ENCODE data around the gene PHLDA3.
A peak's percentile ranks its signal among the peaks of the same experiment; 100 is the strongest.

The PHLDA3 gene

DNA sequence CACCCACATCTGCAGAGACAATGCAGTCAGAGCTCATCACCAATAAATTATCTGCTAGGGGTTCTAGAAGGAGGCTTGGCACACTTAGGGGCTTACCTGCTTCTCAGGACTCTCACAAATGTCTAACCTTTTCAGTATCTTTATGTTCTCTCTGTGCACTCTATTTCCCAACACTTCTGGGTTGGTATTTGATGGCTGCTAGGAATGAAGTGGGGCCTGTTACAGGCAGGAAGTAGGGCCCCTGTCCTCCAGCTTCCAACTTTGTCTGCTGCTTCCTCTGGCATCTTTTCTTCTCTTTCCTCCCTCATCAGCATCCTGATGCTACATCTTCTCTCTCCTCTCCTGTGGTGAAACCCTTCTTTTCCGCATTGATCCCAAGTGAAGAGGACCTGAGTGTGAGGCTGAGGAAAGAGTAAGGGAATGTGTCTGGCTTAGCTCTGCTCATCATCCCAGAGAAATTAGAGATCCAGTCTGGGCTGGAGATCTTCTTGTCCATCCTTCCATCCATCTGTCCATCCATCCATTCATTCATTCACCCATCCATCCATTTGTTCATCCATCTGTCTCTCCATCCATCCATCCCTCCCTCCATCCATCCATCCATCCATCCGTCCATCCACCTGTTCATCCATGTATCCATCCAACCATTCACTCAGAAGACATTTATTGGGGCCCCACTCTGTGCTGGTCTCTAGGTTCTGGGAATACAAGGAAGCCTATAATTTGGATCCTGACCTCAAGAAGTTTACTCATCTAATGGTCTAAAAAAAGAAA lies 40.8 kb upstream of the PHLDA3 start:
- H3K27me3 ChIP-seq (ENCODE audit: control insufficient read depth, insufficient read depth, low read length) = no peaks in the 10 kb centered on the region
- no peak overlapping the region for H3K4me3 ChIP-seq (ENCODE audit: low read length)
- no peaks in the 10 kb centered on the region for H3K9me3 ChIP-seq (ENCODE audit: control insufficient read depth, low read length)
- peaks cover 61% of the 10 kb centered on the region for H3K4me1 ChIP-seq (ENCODE audit: control insufficient read depth, insufficient read depth, low read length)
- H3K9ac ChIP-seq (ENCODE audit: low read length) = no peak overlapping the region
- H3K36me3 ChIP-seq (ENCODE audit: control insufficient read depth, insufficient read depth, low read length) = no peaks in the 10 kb centered on the region

DNA sequence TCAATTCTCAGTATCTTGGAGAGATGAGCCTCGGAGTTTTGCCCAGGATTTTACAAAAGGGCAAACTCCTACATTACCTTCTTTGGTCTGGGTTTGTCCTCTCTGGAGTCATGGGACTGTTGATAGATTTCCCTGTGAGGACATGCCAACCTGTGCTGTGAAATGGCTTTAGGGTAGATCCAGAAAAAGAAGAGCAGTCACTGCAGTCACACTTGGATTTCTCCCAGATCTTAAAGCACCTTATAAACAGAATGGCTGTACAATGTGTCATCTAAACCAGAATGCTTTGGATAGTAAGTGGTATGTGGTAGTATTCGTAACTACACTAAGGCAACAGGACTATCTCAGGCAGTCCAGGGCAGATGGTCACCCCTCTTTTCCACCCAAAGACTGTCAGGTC lies 39.8 kb upstream of the PHLDA3 start:
- no peaks in the 10 kb centered on the region for H3K36me3 ChIP-seq (ENCODE audit: control insufficient read depth, insufficient read depth, low read length)
- H3K27me3 ChIP-seq (ENCODE audit: control insufficient read depth, insufficient read depth, low read length) = no peaks in the 10 kb centered on the region
- H3K4me1 ChIP-seq (ENCODE audit: control insufficient read depth, insufficient read depth, low read length) = peaks cover 56% of the 10 kb centered on the region
- H3K4me3 ChIP-seq (ENCODE audit: low read length) = no peak overlapping the region
- H3K9ac ChIP-seq (ENCODE audit: low read length) = no peak overlapping the region
- H3K9me3 ChIP-seq (ENCODE audit: control insufficient read depth, low read length) = no peaks in the 10 kb centered on the region

DNA sequence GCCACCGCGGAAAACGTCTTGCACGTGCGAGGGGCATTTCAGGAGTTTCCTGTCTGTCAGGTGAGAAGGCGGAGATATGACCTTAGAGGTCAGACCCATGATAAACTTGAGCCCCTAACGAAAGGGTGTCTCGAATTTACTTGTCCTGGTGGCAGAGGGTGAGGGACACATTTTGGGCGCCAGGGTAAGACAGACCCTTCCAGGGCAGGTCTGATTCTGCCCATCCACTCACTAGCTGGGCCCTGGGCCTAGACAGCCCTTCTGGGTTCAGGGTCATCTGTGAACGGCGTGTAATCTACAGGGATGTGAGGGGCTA lies 38.3 kb upstream of the PHLDA3 start:
- H3K27me3 ChIP-seq (ENCODE audit: control insufficient read depth, insufficient read depth, low read length) = no peaks in the 10 kb centered on the region
- peak overlapping the region; percentile 87 for H3K9ac ChIP-seq (ENCODE audit: low read length)
- no peaks in the 10 kb centered on the region for H3K36me3 ChIP-seq (ENCODE audit: control insufficient read depth, insufficient read depth, low read length)
- peak overlapping the region; percentile 52 for H3K4me3 ChIP-seq (ENCODE audit: low read length)
- H3K4me1 ChIP-seq (ENCODE audit: control insufficient read depth, insufficient read depth, low read length) = peaks cover 50% of the 10 kb centered on the region
- H3K9me3 ChIP-seq (ENCODE audit: control insufficient read depth, low read length) = no peaks in the 10 kb centered on the region

DNA sequence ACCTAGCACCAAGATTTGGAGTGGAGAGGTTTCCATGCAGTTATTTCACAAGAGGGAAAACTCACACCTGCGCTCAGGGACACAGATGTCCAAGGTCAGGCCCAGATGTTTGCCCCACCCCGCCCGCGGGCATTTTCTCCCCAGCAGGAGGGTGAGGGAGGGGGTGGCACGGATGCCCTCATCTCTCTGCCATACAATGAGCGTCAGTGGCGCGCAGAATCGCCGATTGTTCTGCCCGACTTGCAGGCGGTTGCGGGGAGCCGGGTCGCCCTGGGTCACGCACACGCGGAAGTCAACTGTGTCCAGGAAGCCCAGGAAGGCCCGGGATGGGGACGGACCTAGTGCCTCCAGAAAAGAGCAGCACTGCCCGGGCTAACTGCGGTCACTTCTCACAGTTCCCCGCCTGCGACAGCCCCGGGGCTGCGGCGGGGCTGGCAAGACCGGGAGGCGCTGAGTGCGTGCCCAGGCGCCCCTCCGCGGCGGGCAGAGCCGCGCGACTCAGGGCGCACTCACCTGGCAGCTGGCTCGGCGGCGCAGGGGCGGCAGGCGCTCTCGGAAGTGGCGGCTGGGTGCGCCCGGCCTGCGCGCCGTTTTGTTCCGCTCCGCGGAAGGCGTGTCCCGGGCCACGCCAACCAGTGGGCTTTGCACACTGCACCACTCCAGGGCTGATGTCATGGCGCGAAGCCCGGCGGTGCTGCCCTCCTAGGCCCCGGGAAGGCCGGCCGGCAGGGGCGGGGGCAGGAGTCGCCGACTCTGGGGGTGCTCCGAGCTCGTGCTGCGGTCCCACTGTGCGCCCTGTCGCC lies 37.8 kb upstream of the PHLDA3 start, which contains the start of gene CSRP1:
TSS of gene CSRP1 (minus strand) at position 567 of the 803 bp plus-strand sequence. CDS start 10,820 bp downstream, outside the sequence.
- Histone ChIP-seq H3K4me1 (ENCODE audit: control insufficient read depth, insufficient read depth, low read length) (peaks cover 48% of the 10 kb centered on the region), H3K9me3 (ENCODE audit: control insufficient read depth, low read length) (no peaks in the 10 kb centered on the region), H3K36me3 (ENCODE audit: control insufficient read depth, insufficient read depth, low read length) (no peaks in the 10 kb centered on the region), H3K4me3 (ENCODE audit: low read length) (peak within 1 kb of the TSS; percentile 52), H3K27me3 (ENCODE audit: control insufficient read depth, insufficient read depth, low read length) (no peaks in the 10 kb centered on the region), H3K9ac (ENCODE audit: low read length) (peak within 1 kb of the TSS; percentile 87)

DNA sequence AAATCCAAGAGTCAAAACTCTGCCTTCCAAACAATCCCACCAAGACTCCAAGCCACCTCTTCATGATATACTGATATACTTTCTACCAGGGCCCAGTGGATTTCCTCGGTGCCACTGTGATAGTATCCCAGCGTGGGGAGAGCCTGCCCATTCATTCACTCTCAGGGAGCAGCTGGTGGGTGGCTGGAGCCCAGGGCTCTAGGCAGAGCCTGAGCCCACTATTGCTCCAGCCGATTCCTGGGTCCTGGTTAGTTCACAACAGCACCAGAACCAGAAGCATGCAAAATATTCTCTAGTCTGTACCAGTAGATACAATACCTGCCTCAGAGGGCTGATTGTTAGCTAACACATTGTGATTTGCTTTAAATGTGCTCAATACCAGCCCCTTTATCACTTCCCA lies 37.1 kb upstream of the PHLDA3 start:
- no peaks in the 10 kb centered on the region for H3K27me3 ChIP-seq (ENCODE audit: control insufficient read depth, insufficient read depth, low read length)
- no peaks in the 10 kb centered on the region for H3K36me3 ChIP-seq (ENCODE audit: control insufficient read depth, insufficient read depth, low read length)
- H3K4me3 ChIP-seq (ENCODE audit: low read length) = peak overlapping the region; percentile 52
- peaks cover 46% of the 10 kb centered on the region for H3K4me1 ChIP-seq (ENCODE audit: control insufficient read depth, insufficient read depth, low read length)
- H3K9me3 ChIP-seq (ENCODE audit: control insufficient read depth, low read length) = no peaks in the 10 kb centered on the region
- H3K9ac ChIP-seq (ENCODE audit: low read length) = peak overlapping the region; percentile 87

DNA sequence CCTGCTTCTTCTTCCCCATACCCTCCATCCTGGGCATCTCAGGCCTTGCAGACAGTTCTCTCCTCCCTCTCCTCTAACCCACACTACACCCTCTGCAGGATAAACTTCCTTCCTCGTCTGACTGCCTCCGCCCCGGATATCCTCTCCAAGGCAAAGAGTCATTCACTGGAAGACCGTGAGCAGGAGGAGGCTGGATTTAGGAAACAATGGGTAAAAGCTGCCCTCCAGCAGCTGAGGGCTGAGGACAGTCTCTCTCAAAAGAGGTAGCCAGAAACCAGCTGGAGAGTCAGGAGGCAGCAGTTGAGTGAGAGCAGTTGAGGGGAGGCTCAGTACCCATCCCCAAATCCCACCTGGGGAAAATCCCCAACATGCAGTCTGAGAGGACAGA lies 36.5 kb upstream of the PHLDA3 start:
- Histone ChIP-seq H3K36me3 (ENCODE audit: control insufficient read depth, insufficient read depth, low read length) (no peaks in the 10 kb centered on the region), H3K9ac (ENCODE audit: low read length) (peak overlapping the region; percentile 87), H3K4me1 (ENCODE audit: control insufficient read depth, insufficient read depth, low read length) (peaks cover 47% of the 10 kb centered on the region)

DNA sequence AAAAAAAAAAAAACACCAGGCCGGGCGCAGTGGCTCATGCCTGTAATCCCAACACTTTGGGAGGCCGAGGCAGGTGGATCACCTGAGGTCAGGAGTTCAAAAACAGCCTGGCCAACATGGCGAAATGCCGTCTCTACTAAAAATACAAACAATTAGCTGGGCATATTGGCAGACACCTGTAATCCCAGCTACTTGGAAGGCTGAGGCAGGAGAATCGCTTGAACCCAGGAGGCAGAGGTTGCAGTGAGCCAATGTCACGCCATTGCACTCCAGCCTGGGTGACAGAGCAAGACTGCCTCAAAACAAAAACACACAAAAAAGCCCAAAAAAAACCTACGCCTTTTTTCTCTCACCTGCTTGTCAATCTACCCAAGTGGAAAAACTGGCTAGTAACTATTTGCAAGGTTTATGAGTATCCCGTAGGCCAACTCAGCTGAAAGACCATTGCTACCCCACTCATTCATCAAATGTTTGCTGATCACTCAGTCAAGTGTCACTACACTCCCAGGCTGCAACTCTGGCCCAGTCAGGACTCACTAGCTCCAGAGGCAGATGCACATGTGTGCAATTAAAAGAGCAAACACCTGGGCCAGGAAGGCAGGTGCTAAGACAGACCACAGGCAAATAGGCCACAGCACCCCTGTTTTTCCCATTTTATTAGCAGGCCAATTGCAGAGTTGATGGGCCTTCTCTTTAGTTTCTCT lies 36.0 kb upstream of the PHLDA3 start:
- Histone ChIP-seq H3K36me3 (ENCODE audit: control insufficient read depth, insufficient read depth, low read length) (no peaks in the 10 kb centered on the region), H3K4me3 (ENCODE audit: low read length) (peak overlapping the region; percentile 52), H3K9ac (ENCODE audit: low read length) (peak overlapping the region; percentile 87), H3K27me3 (ENCODE audit: control insufficient read depth, insufficient read depth, low read length) (no peaks in the 10 kb centered on the region), H3K9me3 (ENCODE audit: control insufficient read depth, low read length) (no peaks in the 10 kb centered on the region), H3K4me1 (ENCODE audit: control insufficient read depth, insufficient read depth, low read length) (peaks cover 53% of the 10 kb centered on the region)

More for the DNA sequence above, 36.5 kb upstream of the PHLDA3 start:
- peak overlapping the region; percentile 52 for H3K4me3 ChIP-seq (ENCODE audit: low read length)
- H3K27me3 ChIP-seq (ENCODE audit: control insufficient read depth, insufficient read depth, low read length) = no peaks in the 10 kb centered on the region
- no peaks in the 10 kb centered on the region for H3K9me3 ChIP-seq (ENCODE audit: control insufficient read depth, low read length)

DNA sequence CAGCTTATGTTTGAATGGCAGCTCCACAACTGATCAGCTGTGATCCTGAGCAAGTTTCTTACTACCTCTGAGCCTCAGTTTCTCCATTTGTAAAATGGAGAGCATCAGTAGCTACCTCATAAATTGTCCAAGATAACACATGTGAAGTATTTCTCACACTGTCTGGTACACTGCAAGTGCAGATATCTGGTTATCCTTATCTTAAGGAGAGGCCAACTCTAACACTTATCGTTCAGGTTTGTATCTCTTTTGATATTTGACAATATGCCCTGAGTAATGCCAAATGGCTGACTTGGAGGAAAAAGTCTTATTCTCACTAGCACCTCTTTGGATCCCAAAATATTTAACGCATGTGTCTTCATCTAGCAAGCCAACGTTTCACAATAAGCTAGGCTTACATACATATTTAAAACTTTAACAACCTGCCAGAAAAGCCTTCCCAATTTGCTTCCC lies 35.2 kb upstream of the PHLDA3 start:
- H3K27me3 ChIP-seq (ENCODE audit: control insufficient read depth, insufficient read depth, low read length) = no peaks in the 10 kb centered on the region
- H3K4me3 ChIP-seq (ENCODE audit: low read length) = no peak overlapping the region
- no peaks in the 10 kb centered on the region for H3K9me3 ChIP-seq (ENCODE audit: control insufficient read depth, low read length)
- H3K36me3 ChIP-seq (ENCODE audit: control insufficient read depth, insufficient read depth, low read length) = no peaks in the 10 kb centered on the region
- peak overlapping the region; percentile 87 for H3K9ac ChIP-seq (ENCODE audit: low read length)
- H3K4me1 ChIP-seq (ENCODE audit: control insufficient read depth, insufficient read depth, low read length) = peaks cover 54% of the 10 kb centered on the region

DNA sequence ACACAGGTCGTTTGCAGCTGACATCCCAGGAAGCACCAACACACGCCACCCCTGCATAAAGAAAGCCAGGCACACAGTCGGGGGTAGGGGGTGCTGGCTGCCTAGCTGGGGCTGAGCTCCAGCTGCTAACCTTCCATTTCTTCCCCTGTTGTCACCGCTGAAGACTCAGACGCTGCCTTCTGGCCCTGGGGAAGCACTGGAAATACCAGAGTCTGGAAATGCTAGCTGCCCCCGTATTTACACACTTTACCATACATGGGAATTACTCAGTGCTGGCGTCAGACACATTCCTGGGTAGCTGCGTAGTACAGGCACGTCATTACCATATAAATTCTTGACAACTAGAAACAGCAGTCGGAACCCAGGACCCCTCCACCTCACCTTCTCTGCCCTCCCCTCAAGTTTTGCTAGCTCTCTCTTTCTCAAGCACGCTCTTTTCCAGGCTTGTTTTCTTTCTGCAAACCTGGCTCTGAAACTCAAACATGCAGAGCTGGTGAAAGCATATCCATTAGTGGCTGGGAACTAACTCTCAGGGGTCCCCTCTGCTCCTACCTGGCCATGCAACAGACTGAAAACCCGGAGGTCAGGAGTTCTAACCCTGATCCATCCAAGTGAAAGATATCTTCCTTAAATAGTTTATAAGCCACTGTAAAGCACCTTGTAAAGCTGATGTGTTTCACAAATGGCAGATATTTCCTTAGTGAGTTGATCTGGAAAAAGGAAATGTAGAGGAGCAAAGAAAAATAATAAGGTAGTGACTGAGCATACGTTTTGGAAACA lies 34.6 kb upstream of the PHLDA3 start:
- H3K4me1 ChIP-seq (ENCODE audit: control insufficient read depth, insufficient read depth, low read length) = peaks cover 54% of the 10 kb centered on the region
- H3K36me3 ChIP-seq (ENCODE audit: control insufficient read depth, insufficient read depth, low read length) = no peaks in the 10 kb centered on the region
- H3K9me3 ChIP-seq (ENCODE audit: control insufficient read depth, low read length) = no peaks in the 10 kb centered on the region
- H3K4me3 ChIP-seq (ENCODE audit: low read length) = no peak overlapping the region
- H3K27me3 ChIP-seq (ENCODE audit: control insufficient read depth, insufficient read depth, low read length) = no peaks in the 10 kb centered on the region
- H3K9ac ChIP-seq (ENCODE audit: low read length) = peak overlapping the region; percentile 87

DNA sequence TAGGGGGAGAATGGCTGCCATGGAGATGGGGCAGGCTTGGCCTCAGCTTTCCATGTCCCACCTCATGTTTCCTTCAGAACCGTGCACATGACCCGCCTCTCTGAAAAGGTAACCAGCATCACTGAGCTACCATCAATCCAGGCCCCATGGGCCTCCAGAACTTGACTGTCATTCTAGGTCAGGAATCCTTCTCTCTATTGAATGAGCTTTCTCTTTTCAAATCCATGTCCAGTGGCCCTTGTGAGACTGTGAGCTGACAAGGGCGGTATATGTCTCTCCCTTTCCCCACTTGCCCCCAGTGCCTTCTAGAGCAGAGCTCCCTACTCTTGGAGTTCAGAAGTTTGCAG lies 33.5 kb upstream of the PHLDA3 start:
- no peaks in the 10 kb centered on the region for H3K9me3 ChIP-seq (ENCODE audit: control insufficient read depth, low read length)
- H3K36me3 ChIP-seq (ENCODE audit: control insufficient read depth, insufficient read depth, low read length) = no peaks in the 10 kb centered on the region
- H3K9ac ChIP-seq (ENCODE audit: low read length) = peak overlapping the region; percentile 23
- H3K27me3 ChIP-seq (ENCODE audit: control insufficient read depth, insufficient read depth, low read length) = no peaks in the 10 kb centered on the region
- no peak overlapping the region for H3K4me3 ChIP-seq (ENCODE audit: low read length)
- peaks cover 49% of the 10 kb centered on the region for H3K4me1 ChIP-seq (ENCODE audit: control insufficient read depth, insufficient read depth, low read length)

DNA sequence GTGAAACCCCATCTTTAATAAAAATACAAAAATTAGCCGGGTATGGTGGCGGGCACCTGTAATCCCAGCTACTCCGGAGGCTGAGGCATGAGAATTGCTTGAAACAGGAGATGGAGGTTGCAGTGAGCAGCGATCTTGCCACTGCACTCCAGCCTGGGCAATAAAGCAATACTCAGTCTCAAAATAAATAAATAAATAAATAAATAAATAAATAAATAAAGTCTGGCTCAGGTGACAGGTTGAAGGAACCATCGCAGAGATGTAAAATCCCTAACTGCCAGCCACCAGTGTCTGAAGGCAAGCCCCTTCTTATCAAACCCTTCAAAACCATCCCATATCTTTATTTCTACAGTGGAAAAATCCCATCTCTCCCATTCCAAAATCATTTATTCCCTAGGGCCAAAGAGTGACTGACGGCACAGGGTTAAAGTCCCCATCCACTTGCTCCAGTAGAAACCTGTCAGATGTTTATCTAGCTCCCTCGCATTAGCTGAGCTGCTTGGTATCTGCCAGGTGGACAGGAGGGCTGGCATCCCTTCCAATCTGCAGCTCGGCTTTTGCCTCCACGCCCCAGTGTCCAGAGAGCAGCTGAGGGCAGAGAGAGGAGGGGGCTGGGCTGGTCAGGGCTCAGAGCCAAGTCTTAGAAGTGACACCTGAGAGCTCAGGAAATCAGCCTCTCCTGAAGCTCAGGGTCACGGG lies 33.0 kb upstream of the PHLDA3 start:
- no peaks in the 10 kb centered on the region for H3K36me3 ChIP-seq (ENCODE audit: control insufficient read depth, insufficient read depth, low read length)
- H3K9ac ChIP-seq (ENCODE audit: low read length) = peak overlapping the region; percentile 23
- H3K27me3 ChIP-seq (ENCODE audit: control insufficient read depth, insufficient read depth, low read length) = no peaks in the 10 kb centered on the region
- no peak overlapping the region for H3K4me3 ChIP-seq (ENCODE audit: low read length)
- H3K4me1 ChIP-seq (ENCODE audit: control insufficient read depth, insufficient read depth, low read length) = peaks cover 45% of the 10 kb centered on the region
- H3K9me3 ChIP-seq (ENCODE audit: control insufficient read depth, low read length) = no peaks in the 10 kb centered on the region
